ENCODE results near the gene LAIR2. TPM values are rescaled to one million over a fixed set of nuclear protein-coding genes. Genes with fewer than 3 reads are reported as not detected.

LAIR2 gene
- total and polyA plus RNA-seq, 4 donors = 0.19 to 0.24 TPM; not detected in 2

DNA sequence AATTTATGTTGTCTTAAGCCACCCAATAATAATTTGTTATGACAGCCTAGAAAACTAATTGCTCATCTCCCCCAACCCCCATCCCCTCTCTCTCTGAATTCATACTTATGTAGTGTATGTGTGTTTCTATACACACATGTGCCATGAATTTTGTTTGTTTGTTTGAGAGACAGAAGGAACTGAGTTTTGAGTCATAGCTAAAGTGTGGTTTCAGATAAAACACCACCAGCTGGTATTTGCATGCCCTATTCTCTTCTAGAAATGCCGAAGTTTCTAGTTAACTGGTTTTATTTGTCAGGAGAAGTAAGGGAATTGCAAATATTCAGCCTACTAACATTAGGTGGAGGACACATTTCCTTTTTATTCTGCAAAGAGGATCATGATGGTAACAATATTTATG is 53.6 kb downstream of the LAIR2 start:
- TF ChIP-seq TAF1 (conservative IDR thresholded peaks at IDR 0.05) (no peak), EGR1 (IDR thresholded peaks at IDR 0.05; ENCODE audit: low read depth in 2 of 2) (no peak), NR2F2 (IDR thresholded peaks at IDR 0.05) (no peak), RXRA (IDR thresholded peaks at IDR 0.05) (no peak)
- TF ChIP-seq, protein P1, sequence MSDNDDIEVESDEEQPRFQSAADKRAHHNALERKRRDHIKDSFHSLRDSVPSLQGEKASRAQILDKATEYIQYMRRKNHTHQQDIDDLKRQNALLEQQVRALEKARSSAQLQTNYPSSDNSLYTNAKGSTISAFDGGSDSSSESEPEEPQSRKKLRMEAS (IDR thresholded peaks at IDR 0.05) = no peak
- WGBS = 54% methylated on average over 1 of the region's 1 CpG
- no peak for DNase-seq (ENCODE audit: low spot score)
- H3K36me3 ChIP-seq (ENCODE audit: control insufficient read depth in 4 of 4, insufficient read depth in 3 of 4, low read depth in 1 of 4, low read length in 3 of 4) = no peaks in the 10 kb centered on the region
- H3K9ac ChIP-seq (ENCODE audit: low read depth in 1 of 2, low read length in 2 of 2) = no peak overlapping the region
- no peak overlapping the region for H3K4me3 ChIP-seq (ENCODE audit: low read depth in 1 of 3, low read length in 3 of 3)
- H3K27me3 ChIP-seq (ENCODE audit: control insufficient read depth in 4 of 4, insufficient read depth in 4 of 4, low read length in 3 of 4) = peaks cover 0 to 2% (median 0%) of the 10 kb centered on the region in 4 donors
- H3K4me1 ChIP-seq (ENCODE audit: control insufficient read depth in 4 of 4, insufficient read depth in 4 of 4, low read length in 3 of 4) = no peaks in the 10 kb centered on the region
- H3K9me3 ChIP-seq (ENCODE audit: control insufficient read depth in 4 of 4, low read length in 3 of 4) = no peaks in the 10 kb centered on the region
- no peak overlapping the region for H3K27ac ChIP-seq (ENCODE audit: low read depth in 1 of 2, low read length in 2 of 2)

DNA sequence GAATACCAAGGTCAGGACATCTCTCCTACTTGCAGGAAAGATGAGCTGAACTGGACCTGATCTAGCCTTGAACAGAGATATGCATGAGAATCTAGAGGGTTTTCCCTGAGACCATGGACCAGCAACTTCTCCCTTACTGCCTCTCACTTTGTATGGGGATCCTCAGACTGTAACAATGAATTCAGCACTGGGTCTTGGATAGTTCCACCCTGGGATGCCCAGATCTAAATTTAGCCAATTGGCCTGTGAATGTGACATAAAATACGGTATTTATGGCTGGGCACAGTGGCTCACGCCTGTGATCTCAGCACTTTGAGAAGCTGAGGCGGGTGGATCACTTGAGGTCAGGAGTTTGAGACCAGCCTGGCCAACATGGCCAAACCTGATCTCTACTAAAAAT is 55.7 kb downstream of the LAIR2 start:
- no peak for TF ChIP-seq RAD21 (IDR thresholded peaks at IDR 0.05)
- TF ChIP-seq, protein P2, sequence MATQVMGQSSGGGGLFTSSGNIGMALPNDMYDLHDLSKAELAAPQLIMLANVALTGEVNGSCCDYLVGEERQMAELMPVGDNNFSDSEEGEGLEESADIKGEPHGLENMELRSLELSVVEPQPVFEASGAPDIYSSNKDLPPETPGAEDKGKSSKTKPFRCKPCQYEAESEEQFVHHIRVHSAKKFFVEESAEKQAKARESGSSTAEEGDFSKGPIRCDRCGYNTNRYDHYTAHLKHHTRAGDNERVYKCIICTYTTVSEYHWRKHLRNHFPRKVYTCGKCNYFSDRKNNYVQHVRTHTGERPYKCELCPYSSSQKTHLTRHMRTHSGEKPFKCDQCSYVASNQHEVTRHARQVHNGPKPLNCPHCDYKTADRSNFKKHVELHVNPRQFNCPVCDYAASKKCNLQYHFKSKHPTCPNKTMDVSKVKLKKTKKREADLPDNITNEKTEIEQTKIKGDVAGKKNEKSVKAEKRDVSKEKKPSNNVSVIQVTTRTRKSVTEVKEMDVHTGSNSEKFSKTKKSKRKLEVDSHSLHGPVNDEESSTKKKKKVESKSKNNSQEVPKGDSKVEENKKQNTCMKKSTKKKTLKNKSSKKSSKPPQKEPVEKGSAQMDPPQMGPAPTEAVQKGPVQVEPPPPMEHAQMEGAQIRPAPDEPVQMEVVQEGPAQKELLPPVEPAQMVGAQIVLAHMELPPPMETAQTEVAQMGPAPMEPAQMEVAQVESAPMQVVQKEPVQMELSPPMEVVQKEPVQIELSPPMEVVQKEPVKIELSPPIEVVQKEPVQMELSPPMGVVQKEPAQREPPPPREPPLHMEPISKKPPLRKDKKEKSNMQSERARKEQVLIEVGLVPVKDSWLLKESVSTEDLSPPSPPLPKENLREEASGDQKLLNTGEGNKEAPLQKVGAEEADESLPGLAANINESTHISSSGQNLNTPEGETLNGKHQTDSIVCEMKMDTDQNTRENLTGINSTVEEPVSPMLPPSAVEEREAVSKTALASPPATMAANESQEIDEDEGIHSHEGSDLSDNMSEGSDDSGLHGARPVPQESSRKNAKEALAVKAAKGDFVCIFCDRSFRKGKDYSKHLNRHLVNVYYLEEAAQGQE (IDR thresholded peaks at IDR 0.05) = peak; percentile 59
- 63% methylated on average over 3 of the region's 3 CpGs for WGBS
- H3K36me3 ChIP-seq (ENCODE audit: control insufficient read depth in 4 of 4, insufficient read depth in 3 of 4, low read depth in 1 of 4, low read length in 3 of 4) = no peaks in the 10 kb centered on the region
- DNase-seq (ENCODE audit: low spot score) = no peak
- no peaks in the 10 kb centered on the region for H3K4me1 ChIP-seq (ENCODE audit: control insufficient read depth in 4 of 4, insufficient read depth in 4 of 4, low read length in 3 of 4)
- H3K9ac ChIP-seq (ENCODE audit: low read depth in 1 of 2, low read length in 2 of 2) = no peak overlapping the region
- H3K27me3 ChIP-seq (ENCODE audit: control insufficient read depth in 4 of 4, insufficient read depth in 4 of 4, low read length in 3 of 4) = peaks cover 0 to 2% (median 0%) of the 10 kb centered on the region in 4 donors
- no peak overlapping the region for H3K27ac ChIP-seq (ENCODE audit: low read depth in 1 of 2, low read length in 2 of 2)
- H3K9me3 ChIP-seq (ENCODE audit: control insufficient read depth in 4 of 4, low read length in 3 of 4) = no peaks in the 10 kb centered on the region
- H3K4me3 ChIP-seq (ENCODE audit: low read depth in 1 of 3, low read length in 3 of 3) = no peak overlapping the region

Small RNA genes within 50 kb of the gene (small RNA-seq; reads per million reads assigned to genes)
- gene AC245036.2 = not detected

Other genes starting within 250 kb of the LAIR2 start
- 1 to 10 TPM; 5.4 to 7.1 TPM for gene LILRB5, start 245.6 kb upstream of the LAIR2 start, total RNA-seq
- 10 to 100 TPM in 1 of 2 donors, 1 to 10 TPM in 1; 5.1 to 10.8 TPM for gene LILRB5, start 245.6 kb upstream of the LAIR2 start, polyA plus RNA-seq
- gene LILRB2, start 221.7 kb upstream of the LAIR2 start, total RNA-seq = 1 to 10 TPM; 4.6 to 5.7 TPM
- gene LILRB2, start 221.7 kb upstream of the LAIR2 start, polyA plus RNA-seq = 1 to 10 TPM; 2.2 to 6.1 TPM
- gene LILRA5, start 189.7 kb upstream of the LAIR2 start, total RNA-seq = 1 to 10 TPM; 6.4 to 8.7 TPM
- 1 to 10 TPM in 1 of 2 donors, under 1 TPM in 1; 0.58 to 2.8 TPM for gene LILRA5, start 189.7 kb upstream of the LAIR2 start, polyA plus RNA-seq
- under 1 TPM; 0.08 to 0.23 TPM for gene LILRA4, start 163.7 kb upstream of the LAIR2 start, total RNA-seq
- under 1 TPM; 0.06 to 0.33 TPM for gene LILRA4, start 163.7 kb upstream of the LAIR2 start, polyA plus RNA-seq
- gene LAIR1, start 137.9 kb upstream of the LAIR2 start, total RNA-seq = 10 to 100 TPM in 1 of 2 donors, 1 to 10 TPM in 1; 4.5 to 16.3 TPM
- 1 to 10 TPM; 1.2 to 5.1 TPM for gene LAIR1, start 137.9 kb upstream of the LAIR2 start, polyA plus RNA-seq
- 1 to 10 TPM in 1 of 2 donors, under 1 TPM in 1; 0.42 to 1.1 TPM for gene TTYH1, start 87.4 kb upstream of the LAIR2 start, total RNA-seq
- under 1 TPM; 0.28 to 0.79 TPM for gene TTYH1, start 87.4 kb upstream of the LAIR2 start, polyA plus RNA-seq
- gene LENG8, start 53.6 kb upstream of the LAIR2 start, total RNA-seq = 10 to 100 TPM; 16.0 to 46.7 TPM
- 10 to 100 TPM in 1 of 2 donors, 1 to 10 TPM in 1; 6.9 to 21.4 TPM for gene LENG8, start 53.6 kb upstream of the LAIR2 start, polyA plus RNA-seq
- gene LENG9, start 39.1 kb upstream of the LAIR2 start, total RNA-seq = 1 to 10 TPM; 1.3 to 6.9 TPM
- gene LENG9, start 39.1 kb upstream of the LAIR2 start, polyA plus RNA-seq = 1 to 10 TPM in 1 of 2 donors, under 1 TPM in 1; 0.19 to 2.6 TPM
- gene CDC42EP5, start 29.5 kb upstream of the LAIR2 start, total RNA-seq = under 1 TPM; 0.28 to 0.84 TPM
- gene CDC42EP5, start 29.5 kb upstream of the LAIR2 start, polyA plus RNA-seq = 1 to 10 TPM in 1 of 2 donors, not detected in 1; 2.2 TPM
- 1 to 10 TPM; 3.1 to 8.2 TPM for gene LILRA2, start 71.0 kb downstream of the LAIR2 start, total RNA-seq
- gene LILRA2, start 71.0 kb downstream of the LAIR2 start, polyA plus RNA-seq = 1 to 10 TPM; 1.3 to 5.2 TPM
- 1 to 10 TPM; 1.4 to 2.1 TPM for gene LILRA1, start 90.8 kb downstream of the LAIR2 start, total RNA-seq
- gene LILRA1, start 90.8 kb downstream of the LAIR2 start, polyA plus RNA-seq = 1 to 10 TPM in 1 of 2 donors, under 1 TPM in 1; 0.43 to 1.1 TPM
- 10 to 100 TPM in 1 of 2 donors, 1 to 10 TPM in 1; 5.1 to 10.6 TPM for gene LILRB1, start 127.7 kb downstream of the LAIR2 start, total RNA-seq
- 1 to 10 TPM; 1.3 to 4.6 TPM for gene LILRB1, start 127.7 kb downstream of the LAIR2 start, polyA plus RNA-seq
- gene LILRB4, start 160.2 kb downstream of the LAIR2 start, total RNA-seq = 1 to 10 TPM; 2.6 to 5.0 TPM
- 1 to 10 TPM; 1.9 to 4.2 TPM for gene LILRB4, start 160.2 kb downstream of the LAIR2 start, polyA plus RNA-seq
- gene KIR3DL3, start 221.6 kb downstream of the LAIR2 start, total RNA-seq = under 1 TPM in 1 of 2 donors, not detected in 1; 0.05 TPM
- gene KIR3DL3, start 221.6 kb downstream of the LAIR2 start, polyA plus RNA-seq = not detected
- not detected for gene KIR2DL3, start 235.7 kb downstream of the LAIR2 start, total RNA-seq
- under 1 TPM in 1 of 2 donors, not detected in 1; 0.03 TPM for gene KIR2DL3, start 235.7 kb downstream of the LAIR2 start, polyA plus RNA-seq

Data from liver (tissue), 10 donors.